ENCODE data around the gene VSX2.
A peak's percentile ranks its signal among the peaks of the same experiment; 100 is the strongest.

Gene VSX2

GRCh38 chr14:74302634-74303569, 63.7 kb downstream of the VSX2 start, which contains the start of gene ABCD4:
TSS of gene ABCD4 (minus strand) at chr14:74302934. CDS start at chr14:74302912, 22 bp downstream.
- DNase-seq: peak; percentile 94

GRCh38 chr14:74308695-74309094, 69.4 kb downstream of the VSX2 start:
- no peak for DNase-seq

GRCh38 chr14:74309125-74310022, 70.1 kb downstream of the VSX2 start:
- DNase-seq: no peak

GRCh38 chr14:74312161-74312560, 72.9 kb downstream of the VSX2 start:
- DNase-seq: no peak
